OCI-LY7 (cell line): ENCODE results near the gene GRIK2.

Experiments used
- EZH2phosphoT487 ChIP-seq: fragments of 200-600 bp; sonication (generic); IDR thresholded peaks from 2 replicates; pipeline ENCODE4 v1.6.1; 2018; ENCODE audit warnings: low read depth, borderline replicate concordance, mild to moderate bottlenecking, mixed run types, antibody characterized with exemption, low read length, moderate library complexity, mixed read lengths
- TF ChIP-seq, protein P1 (sequence below): fragments of 200-600 bp; sonication (generic); conservative IDR thresholded peaks from 2 replicates; pipeline ENCODE4 v1.5.1; 2014; ENCODE audit warnings: mild to moderate bottlenecking, antibody characterized with exemption, low read length, moderate library complexity, mixed read lengths

DNA sequence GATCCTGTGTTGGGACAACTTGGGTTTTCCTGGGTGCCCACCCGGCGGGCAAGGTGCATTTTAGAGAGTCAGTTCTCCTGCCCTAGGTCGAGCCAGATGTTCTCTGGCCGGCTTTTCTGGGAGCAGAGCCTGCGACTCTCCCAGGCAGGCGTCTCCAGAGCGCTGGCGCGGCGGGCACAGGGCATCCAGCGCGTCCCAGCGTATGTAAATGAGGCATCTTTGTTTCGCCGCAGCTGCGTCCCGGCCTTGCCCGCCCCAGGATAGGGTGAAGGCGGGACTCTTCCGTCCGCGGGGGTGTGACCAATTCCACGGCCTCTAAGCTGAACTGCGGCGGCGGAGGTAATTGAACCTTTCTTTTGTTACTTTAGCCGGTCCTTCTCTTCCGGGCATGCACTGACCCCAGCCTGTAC lies 9.1 kb downstream of the GRIK2 start:
- TF ChIP-seq, protein P1, sequence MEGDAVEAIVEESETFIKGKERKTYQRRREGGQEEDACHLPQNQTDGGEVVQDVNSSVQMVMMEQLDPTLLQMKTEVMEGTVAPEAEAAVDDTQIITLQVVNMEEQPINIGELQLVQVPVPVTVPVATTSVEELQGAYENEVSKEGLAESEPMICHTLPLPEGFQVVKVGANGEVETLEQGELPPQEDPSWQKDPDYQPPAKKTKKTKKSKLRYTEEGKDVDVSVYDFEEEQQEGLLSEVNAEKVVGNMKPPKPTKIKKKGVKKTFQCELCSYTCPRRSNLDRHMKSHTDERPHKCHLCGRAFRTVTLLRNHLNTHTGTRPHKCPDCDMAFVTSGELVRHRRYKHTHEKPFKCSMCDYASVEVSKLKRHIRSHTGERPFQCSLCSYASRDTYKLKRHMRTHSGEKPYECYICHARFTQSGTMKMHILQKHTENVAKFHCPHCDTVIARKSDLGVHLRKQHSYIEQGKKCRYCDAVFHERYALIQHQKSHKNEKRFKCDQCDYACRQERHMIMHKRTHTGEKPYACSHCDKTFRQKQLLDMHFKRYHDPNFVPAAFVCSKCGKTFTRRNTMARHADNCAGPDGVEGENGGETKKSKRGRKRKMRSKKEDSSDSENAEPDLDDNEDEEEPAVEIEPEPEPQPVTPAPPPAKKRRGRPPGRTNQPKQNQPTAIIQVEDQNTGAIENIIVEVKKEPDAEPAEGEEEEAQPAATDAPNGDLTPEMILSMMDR, result no peak
- TF ChIP-seq EZH2phosphoT487, result no peak
